D341Med (cell line): ENCODE results near the gene PDXDC1.
A peak's percentile ranks its signal among the peaks of the same experiment; 100 is the strongest.
"Not testable (repeated sequence)": the region's sequence is repeated elsewhere in the genome, so short reads cannot be mapped to it uniquely, and the experiment has no call there.

Source experiments
- DNase-seq: peaks from one replicate; pipeline ENCODE4 v3.0.0; 2012; ENCODE audit warnings: low spot score

The PDXDC1 gene

DNA sequence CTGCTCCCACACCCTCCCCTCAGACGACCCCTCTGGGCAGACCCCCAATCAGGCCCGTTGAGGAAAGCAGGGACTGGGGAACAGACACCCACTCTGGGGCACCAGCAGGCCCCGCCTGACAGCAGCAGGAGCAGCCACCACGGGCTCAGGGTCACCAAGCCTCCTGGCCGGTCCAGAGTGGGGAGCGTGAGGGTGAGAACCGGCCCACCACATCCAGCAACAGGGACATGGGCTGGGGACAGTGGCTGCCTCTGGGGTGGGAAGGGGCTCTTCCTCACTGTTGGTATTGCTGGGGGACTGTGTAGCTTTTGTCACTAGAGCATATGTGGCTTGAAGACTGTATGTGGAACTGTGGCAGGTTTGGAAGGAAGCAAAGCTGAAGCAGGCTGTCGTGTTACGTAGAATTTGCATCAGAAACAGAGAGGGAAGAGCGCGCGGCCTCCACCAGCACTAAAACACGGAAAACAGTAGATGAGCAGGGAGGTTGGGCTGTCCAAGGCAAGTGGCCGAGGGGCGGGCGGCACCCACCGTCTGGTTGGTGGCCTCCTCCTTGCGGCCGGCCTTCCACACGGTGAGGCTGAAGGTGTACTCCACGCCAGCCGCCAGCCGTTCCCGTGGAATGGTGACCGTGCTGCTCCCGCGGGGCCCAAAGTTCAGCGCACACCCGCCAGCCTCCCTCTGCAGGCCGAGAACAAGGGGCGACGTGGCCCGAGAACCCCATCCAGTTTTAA lies 160.1 kb downstream of the PDXDC1 start:
- DNase-seq, result not testable (repeated sequence)

GRCh38 chr16:15135483-15136360 lies 160.9 kb downstream of the PDXDC1 start:
- not testable (repeated sequence) for DNase-seq

GRCh38 chr16:15137514-15137913 lies 162.7 kb downstream of the PDXDC1 start:
- DNase-seq, result not testable (repeated sequence)

DNA sequence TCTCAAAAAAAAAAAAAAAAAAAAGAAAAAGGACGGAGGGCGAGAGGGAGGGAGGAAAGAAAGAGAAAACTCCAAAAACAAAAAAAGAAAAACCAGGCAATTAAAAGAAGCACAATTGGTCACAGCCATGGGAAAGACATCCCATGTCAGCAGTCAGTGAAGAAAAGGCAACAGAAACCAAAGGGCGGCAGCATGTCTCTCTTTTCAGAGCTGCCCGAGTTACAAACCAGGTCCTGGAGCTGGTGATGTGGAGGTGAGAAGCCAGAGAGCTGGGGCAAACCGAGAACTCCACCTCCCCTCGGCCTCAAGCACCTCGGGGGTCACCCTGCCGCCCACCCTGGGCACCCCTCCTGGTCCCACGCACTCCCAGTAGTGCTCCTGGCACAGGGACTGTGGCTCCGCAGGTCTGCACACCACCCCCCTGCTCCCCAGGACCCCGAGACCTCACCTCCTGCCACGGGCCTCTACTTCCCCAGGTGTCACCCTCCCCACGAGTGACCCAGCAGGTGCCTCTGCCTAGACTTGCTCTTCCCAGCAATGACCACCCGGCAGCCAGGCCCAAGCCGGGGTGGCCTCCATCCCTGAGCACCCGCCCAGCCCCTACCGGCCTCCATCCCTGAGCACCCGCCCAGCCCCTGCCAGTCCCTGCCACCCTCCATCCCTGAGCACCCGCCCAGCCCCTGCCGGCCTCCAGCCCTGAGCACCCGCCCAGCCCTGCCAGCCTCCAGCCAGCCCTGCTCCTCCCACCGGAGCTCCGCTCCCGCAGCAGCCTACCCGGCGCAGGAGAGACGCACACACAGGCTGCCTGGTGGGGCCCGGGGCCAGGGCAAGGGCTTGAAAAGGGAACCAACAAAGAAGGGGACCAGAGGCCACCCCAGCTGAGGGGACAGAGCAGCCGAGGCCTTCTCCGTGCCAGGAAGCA lies 165.9 kb downstream of the PDXDC1 start:
- not testable (repeated sequence) for DNase-seq

- no peak for DNase-seq
These were observed 166.8 kb downstream of the PDXDC1 start for GRCh38 chr16:15141586-15141985.

DNA sequence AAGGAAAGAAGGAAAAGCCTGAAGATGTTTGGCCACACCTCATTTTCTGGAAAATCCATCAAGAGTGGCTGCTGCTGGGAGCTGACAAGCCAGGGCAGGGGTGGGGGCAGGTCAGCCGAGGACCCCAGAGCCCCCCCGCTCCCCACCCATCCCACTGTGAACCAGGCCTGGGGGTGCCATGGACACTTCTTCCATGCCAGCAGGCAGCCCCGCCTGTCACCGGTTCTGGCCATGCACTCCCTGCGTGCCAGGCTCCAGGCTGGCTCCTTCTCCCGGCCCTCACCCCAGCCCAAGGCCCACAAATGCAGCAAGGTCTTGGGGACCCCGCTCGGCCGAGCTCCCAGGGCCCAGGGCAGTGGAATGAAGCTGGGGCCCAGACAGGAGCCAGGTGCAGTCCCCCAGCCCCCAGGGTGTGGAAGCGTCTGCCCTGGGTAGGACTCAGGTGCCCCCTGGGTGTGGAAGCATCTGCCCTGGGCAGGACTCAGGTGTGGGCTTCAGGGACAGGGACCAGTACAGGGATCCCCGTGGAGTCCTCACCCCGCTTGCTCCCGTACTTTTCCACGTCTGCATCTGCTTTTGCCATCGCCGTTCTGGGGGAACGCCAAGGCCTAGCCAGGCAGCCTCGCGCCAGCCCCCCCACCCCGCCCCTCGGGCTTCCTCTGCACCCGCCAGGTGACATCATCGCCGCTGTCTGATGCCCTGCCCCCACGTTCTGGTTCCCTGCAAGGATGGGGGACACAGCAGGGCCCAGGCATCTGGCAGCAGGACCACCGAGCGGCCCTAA lies 167.5 kb downstream of the PDXDC1 start:
- DNase-seq, result not testable (repeated sequence)

GRCh38 chr16:15142891-15143600 lies 168.2 kb downstream of the PDXDC1 start:
- not testable (repeated sequence) for DNase-seq

DNA sequence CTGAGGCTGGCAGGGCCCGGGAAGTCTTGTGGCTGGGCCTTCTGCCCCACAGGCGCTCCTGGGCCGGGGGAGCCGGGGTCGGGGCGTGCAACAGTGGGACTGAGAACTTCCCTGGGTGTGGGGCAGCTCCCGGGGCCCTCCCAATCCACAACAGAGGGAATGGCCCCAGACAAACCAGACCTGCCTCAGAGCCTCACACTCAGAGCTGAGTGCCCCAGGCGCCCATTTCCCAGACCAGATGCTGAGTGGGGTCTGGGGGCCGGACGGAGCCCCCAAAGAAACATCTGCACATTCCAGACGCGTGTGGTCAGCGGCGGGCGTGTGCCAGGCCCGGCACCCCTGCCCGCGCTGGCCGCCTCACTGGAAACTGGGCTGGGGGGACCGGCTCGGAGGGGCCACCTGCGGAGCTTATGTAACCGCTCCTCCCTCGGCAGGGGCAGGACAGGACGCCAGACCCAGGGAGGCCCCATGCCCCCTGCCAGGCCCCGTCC lies 168.8 kb downstream of the PDXDC1 start:
- DNase-seq, result not testable (repeated sequence)

DNA sequence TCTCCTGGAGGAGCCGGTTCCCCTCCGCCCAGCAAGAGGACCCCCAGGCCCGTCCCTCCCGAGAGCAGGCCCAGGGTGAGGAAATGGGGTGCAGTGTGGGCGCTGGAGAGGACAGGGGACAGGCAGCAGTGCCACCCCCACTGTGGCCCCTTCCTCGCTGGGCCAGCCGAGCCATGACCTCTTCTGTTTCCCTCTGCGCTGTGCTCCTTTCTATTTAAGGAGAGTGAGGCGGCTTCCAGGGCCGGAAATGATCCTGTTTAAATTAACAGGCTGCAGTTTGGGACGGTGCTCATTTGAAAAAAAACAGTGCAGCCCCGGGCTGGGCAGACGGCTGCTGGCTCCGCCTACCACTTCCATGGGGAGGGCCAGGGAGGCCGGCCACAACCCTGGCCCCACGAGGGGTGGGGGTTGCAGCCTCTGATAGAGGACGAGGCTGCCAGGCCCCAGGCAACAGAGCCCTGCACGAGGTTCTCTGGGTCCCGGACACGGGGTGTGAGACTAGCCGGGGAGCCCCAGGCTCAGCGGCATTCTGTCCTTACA lies 169.3 kb downstream of the PDXDC1 start:
- DNase-seq, result peak; percentile 6

- not testable (repeated sequence) for DNase-seq
These were observed 170.1 kb downstream of the PDXDC1 start for GRCh38 chr16:15144781-15145417.

DNA sequence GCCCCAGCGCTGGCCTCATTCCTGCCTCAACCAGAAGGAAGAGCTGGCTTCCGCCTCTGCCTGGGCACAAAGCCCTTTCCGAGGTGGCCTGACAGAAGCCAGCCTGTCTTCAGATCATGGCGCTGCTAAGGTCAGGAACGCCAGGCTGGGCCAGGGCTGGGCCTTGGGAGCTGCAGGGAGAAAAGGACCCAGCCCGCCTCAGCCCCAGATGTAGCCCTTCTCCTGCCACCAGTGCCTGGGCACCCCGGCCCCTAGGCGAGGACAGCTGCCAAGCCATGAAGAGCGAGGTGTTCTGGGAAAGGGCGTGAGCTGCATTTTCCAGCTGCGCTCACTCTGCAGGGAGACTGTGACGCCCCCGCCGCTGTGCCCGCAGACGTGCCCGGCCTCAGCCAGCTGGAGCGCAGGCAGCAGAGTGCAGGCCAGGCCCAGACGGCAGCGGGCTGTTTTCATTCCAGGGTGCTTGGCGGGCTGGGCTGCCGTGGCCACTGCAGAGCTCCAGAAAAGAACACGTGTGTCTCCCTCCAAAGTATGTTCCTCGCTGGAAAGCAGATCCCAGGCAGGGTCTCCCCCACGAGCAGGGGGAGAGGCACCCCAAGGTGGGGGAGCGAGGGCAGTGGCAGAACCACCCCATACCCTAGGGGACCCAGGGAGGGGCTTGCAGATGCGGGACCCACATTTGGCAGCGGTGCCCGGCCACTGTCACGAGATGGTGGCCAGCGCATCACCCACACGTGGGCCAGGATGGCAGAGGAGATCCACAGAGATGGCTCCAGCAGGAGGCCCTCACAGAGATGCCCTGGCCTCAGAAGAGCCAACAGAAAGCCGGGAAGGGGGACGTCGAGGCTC lies 170.8 kb downstream of the PDXDC1 start:
- DNase-seq, result not testable (repeated sequence)

DNA sequence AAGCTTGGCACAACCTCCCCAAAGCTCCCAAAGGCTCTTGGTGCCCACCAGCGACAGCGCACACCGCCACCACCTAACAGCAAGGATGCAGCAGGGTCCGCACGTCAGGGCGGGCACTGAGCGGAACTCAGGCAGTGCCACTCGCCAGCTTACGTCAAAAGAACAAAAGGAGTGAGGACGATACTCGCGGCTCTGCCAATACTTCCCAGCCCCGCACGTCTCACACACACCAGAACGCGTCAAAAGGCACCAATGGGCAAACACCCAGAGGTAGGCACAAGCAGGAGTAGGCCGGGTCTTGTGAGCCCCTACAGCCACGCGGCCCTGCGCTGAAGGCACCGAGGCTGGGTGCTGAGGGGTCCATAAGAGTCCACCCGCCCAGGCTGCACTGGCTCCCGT lies 171.4 kb downstream of the PDXDC1 start:
- not testable (repeated sequence) for DNase-seq

- not testable (repeated sequence) for DNase-seq
These were observed 174.0 kb downstream of the PDXDC1 start for GRCh38 chr16:15148831-15149230.

- DNase-seq, result not testable (repeated sequence)
These were observed 174.4 kb downstream of the PDXDC1 start for GRCh38 chr16:15149260-15149659.

- DNase-seq, result not testable (repeated sequence)
These were observed 179.2 kb downstream of the PDXDC1 start for GRCh38 chr16:15154005-15154404.

- peak; percentile 90 for DNase-seq
These were observed 180.1 kb downstream of the PDXDC1 start for GRCh38 chr16:15154650-15155562.

GRCh38 chr16:15157644-15158043 lies 182.8 kb downstream of the PDXDC1 start:
- not testable (repeated sequence) for DNase-seq
